GM10847 (cell line): Measurements from ENCODE around the gene ZBTB7B.
A peak's percentile ranks its signal among the peaks of the same experiment; 100 is the strongest.

Experiments
- POLR2A ChIP-seq: IDR thresholded peaks from 2 replicates; pipeline ENCODE4 v1.6.1; 2011; ENCODE audit not compliant: insufficient read length; ENCODE audit errors: extremely low read depth

Gene ZBTB7B

DNA sequence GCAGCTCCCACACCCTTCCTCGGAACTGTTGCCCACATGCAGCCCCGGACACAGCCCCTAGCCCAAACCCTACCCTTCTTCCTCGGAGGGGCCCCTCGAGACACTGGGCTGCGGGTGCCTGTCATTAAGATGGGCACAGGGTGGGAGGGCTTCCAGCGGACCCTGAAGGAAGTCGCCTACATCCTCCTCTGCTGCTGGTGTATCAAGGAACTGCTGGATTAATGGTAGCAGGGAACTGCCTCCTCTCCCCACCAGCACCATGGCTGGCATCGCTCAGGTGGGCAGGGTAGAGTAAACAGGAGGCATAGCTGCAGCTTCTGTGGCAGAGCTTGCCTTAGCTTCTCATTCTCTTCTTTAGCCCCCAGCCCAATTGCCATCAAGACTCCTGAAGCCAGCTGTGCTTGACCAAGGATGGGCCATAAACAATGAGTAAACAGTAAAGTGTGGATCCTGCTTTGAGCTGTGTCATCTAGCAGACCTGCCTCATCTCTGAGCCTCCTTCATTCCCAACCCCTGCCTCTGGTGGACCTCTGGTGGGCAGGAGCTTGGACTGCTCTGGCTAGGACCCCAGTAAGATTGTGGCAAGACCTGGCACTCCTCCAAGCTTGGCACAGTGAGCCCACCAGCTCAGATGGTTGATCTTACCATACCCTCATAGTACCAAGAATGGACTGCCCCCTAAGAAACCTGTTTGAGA lies 8.9 kb upstream of the ZBTB7B start, which contains the start of gene LENEP:
LENEP (plus strand) TSS at position 15 of the 697 bp plus-strand sequence; CDS start at position 37, 22 bp downstream.
- TF ChIP-seq POLR2A: no peak

DNA sequence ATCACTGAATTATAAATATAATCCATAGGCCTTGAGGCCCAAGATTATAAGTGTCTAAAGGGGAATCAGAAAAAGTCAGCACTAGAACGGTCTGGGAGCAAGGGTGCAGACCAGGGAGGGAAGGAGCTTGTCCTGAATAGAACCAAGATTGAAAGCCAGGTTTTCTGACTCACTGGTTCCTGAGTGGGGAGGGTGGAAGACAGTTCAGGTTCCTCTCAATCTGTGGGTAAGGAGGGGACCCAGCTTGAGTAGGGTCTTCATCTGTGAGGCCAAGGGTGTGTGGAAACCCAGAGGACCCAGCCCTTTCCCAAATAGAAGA lies 8.4 kb upstream of the ZBTB7B start:
- no peak for TF ChIP-seq POLR2A

DNA sequence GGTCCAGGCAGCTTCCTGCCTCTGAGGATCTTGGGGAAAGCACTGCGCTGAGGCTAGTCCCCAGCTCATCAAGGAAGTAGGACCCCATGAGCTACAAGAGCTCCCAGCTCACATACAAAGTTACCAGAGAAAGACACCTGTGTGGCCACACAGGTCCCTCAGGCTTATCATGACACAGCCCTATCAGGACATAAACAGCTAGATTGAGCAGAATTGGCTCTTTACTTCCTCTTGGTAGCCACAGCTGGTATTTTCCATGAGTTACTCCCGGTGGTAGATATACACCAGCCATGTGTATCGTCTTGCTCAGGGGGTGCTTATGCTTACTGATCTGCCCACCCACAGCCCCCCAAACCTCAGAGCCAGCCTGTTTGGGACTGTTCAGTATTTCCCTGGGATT lies 8.0 kb upstream of the ZBTB7B start:
- TF ChIP-seq POLR2A: no peak

DNA sequence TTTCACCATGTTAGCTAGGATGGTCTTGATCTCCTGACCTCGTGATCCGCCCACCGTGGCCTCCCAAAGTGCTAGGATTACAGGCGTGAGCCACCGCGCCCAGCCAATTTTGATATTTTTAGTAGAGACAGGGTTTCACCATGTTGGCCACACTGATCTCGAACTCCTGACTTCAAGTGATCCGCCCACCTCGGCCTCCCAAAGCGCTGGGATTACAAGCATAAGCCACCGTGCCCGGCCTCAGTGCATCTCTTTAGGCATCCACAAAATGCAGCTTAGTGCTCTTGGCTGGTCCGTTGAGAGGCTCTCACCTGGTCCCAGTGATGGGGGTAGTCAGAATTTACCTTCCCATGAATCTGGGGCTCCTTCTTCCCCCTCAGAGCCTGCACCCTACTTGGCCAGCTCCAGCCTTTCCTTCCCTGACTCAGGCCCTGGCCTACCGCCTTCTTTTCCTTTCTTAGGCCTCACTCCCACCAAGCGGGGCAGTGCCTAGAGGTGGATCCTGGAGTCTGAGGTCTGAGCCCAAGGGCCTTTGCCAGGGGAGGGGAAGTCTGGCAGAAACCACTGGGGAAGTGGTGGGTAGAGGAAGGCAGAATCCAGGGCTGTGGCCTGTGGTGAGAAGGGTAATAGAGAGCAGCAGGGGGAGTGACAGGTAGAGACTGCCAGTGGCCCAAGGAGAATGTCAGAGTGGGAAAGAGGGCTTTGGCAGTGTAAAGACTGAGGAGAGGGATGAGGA lies 5.5 kb upstream of the ZBTB7B start:
- no peak for TF ChIP-seq POLR2A

DNA sequence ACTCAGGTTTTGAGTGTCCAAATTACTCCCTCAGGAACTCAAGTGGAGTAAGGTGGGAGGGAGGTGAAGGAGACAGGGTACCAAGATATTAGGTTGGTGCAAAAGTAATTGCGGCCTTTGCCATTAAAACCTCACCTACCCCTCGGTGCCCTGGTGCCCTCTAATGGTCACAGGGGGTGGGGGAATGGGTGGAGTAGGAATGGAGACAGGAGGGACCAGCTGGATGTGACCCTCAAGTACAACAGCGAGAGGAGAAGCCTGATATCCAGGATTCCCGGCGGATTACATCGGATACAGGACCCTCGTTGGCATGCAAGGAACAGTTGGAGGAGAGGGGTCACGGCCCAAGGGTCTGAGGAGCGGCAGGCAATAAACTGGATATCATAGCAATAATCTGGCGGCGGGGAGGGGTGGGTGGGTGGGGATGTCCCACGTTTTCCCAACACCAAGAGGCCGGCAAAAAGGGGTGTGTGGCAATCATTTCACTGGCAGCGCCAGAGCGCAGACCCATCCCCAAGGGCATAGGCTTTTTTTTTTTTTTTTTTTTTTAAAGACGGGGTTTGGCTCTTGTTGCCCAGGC lies 4.3 kb upstream of the ZBTB7B start:
- TF ChIP-seq POLR2A: no peak

DNA sequence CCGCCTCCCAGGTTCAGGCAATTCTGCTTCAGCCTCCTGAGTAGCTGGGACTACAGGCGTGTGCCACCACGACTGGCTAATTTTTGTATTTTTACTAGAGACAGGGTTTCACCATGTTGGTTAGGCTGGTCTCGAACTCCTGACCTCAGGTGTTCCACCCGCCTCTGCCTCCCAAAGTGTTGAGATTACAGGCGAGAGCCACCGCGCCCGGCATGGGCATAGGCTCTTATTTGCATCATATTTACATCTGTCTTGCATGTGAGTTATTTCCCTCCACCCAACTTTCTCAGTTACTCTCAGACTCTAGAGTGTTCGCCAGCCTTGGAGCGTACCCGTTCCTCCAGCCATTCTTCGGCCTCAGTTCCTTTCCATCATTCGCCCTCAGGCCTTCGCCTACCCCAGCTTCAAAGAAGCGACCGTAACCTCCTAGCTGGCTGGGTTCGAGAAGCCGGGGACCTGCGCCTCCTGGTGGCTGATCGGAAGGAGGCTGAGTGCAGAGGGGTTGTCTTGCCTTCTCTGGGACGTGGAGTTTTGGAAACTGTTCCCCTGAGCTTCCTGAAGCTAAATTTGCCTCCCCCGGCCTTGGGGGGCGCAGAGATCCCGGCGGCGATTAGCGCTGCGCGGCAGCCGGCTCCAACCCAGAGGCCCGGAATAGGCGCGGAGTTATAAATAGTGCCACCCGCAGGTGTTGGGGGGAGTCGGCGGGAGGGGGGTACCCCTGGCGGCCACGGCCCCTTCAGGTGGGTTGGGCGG lies 3.6 kb upstream of the ZBTB7B start:
- TF ChIP-seq POLR2A: peak; percentile 27

DNA sequence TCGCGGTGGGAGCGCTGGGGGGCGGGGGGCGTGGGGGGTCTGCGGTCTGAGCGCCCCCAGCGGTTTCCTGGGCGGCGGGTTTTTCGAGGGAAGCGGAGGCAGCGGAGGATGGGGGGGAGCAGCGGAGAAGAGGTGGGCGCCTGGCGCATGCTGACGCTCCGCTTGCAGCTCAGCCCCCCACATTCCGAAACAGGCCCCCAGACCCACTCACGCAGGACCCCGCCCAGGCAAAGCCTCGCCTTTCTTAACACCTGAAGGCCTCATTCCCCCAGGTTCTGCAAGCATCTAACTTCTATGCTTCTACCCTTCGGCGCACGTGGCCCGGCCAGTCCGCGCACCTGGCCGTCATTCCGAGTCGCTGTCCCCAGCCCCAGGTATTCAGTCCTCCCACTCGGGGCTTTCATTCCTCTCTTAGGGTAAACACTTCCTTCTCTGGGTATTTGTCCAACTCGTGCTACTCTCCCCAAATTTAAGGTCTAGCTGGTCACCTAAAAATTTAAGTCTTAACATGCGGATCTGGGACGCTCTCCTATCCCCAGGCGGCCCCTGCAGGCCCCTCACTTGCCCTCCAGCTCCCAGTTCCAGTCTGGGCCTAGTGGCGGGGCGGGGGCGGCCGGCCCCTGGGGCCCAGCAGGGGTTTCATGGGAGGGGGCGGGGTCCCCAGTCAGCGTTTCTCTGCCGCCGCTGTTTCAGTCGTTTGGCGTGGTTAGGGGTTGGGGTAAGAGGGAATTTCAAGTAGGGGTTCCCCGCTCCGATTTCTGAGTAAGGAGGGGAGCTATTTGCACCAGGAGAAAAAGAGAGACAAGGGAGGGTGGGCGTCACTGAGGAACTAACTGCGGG lies 2.8 kb upstream of the ZBTB7B start:
- TF ChIP-seq POLR2A: no peak

DNA sequence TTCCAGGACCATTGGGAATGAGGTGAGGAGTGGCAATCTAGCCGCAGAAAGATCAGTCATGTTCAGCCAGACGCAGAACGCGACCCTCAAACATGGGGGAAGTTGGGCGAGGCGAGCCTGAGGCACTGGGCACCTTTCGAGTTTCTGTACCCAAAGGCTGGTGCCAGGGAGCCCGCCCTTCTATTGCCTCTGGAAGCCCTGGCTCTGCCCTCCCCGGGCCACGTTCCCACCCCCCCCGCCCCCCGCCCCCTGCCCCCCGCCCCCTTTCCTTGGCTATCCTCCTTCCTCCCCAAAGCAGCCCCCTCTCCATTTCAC lies 2.2 kb upstream of the ZBTB7B start:
- TF ChIP-seq POLR2A: no peak

DNA sequence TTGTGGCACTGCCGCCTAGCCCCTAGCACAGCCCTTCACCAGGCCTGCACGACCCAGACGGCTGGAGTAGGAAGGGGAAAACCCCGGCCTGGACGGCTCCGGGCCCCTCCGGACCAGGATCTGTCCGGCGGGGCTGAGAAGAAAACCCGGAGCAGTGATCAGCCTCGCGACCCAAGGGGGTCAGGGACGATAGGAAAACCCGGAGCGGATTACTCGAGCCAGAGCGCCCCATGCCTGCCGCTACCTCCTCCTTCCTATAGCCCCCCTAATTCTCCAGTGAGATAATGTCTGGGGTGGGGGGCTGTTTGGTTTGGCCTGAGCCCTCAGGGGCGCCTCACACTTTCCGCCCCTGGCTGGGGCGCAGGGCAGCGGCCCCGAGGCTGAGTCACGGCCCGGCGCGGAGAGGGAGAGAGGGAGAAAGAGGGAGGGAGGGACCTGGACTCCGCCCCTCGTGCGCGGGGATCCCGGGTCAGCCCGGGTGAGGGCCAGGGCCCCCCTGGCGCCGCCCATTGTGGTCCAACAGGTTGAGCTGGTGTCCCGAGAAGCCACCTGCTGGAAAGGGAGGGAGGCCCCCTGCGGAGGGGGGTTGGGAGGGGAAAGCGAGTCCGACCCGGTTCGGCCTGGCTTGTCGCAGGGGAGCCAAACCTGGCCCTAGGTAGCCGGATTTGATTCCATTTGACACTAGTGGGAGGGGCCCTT lies 1.7 kb upstream of the ZBTB7B start:
- no peak for TF ChIP-seq POLR2A

DNA sequence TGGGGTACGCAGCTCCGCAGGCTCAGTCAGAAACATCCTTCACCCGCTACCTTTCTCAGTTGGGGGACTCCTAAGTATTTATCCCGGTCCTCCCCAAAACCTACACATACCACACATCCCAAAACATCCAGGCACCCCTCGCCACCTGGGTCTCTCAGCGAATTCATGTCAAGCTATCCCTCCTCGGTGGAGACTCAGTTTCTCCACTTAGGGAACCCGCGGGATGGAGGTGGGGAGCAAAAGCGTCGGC lies 1.3 kb upstream of the ZBTB7B start:
- TF ChIP-seq POLR2A: no peak

DNA sequence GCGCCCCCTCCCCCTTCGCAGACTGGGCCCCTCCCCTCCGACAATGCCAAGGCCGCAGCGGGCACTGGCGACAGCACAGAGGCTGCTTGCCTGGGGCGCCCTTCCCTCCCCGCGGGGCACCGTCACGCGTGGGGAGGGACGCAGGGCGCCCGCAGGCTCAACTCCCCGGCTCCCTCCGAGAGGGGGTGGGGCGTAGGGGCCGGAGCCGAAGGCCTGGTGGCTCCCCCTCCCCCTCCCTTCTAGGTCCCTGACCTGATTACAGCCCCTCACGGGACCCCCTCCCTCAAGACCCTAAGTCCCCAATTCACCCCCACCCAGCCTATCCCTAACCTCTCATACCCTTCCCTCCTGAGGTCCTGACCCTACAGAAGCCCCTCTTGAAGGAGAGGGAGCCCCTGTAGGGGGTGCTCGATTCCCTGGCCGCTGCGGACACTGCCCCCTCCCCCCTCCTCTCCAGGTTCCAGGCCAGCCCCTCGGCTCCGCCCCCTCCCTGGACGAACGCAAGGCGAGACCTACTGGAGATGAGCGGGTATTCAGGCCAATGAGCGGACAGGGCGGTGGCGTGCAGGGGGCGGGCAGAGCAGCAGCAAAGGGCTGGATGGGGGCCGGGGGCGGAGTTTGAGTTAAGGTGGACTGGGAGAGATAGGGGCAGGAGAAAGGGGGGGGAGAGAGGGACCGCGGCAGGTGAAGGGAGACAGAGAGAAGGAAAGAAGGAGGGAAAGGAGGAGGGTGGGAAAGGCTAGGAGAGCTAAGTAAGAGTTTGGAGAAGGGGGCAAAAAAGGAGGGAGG lies 733 bp upstream of the ZBTB7B start:
- no peak for TF ChIP-seq POLR2A

DNA sequence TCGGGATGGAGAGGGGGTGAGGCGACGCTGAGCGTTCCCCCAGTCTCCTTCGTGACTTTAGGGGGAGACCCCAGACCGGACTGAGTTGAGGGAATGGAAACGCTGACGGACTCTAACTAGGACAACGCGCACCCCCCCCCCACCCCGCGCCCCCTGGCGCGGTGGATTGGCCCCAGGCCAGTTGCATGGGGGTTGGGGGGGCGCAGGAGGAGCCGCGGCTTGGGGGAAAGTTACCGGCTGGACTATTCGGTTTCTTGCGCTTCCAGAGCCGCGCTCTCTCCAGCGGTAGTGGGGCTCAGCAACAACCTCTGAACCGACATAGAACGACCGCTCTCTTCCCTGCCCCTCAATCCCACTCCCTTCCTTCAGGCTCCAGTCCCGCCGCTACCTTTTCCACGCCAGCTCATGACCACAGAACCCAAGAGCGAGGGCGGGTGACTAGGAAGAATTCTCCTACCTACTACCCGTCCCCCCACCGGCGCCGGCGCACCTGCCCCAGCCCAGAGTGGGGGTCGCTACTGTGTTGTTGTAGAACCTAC lies 694 bp downstream of the ZBTB7B start:
- no peak for TF ChIP-seq POLR2A

DNA sequence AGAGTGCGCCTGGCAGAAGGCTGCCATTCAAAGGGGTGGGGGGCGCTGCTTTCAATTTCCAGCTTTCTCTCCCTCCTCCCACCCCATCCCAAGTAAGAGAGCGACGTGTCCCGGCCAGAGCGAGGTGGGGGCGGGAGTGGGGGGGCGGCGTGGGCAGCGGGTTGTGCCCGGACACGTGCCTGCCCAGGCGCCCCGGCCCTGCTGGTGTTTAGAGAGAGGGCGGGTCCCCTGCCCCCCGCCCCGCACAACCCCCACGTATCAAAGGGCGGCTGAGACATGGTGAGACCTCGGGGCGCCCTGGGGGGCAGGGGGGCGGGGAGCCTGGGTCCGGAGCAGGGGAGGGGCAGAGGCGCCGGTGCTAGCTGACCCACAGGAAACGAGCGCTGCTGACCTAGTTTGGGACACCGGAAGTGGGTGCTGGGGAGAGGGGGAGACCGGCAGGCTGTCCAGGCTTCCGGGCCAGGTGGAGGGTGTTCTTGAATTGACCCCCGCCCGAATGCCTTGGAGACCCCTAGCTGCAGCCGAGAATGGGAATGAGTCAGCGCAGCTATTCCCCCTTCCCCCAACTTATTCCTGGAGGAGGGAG lies 1.3 kb downstream of the ZBTB7B start:
- no peak for TF ChIP-seq POLR2A
